ENCODE measurements around the gene SOBP.

Gene SOBP

DNA sequence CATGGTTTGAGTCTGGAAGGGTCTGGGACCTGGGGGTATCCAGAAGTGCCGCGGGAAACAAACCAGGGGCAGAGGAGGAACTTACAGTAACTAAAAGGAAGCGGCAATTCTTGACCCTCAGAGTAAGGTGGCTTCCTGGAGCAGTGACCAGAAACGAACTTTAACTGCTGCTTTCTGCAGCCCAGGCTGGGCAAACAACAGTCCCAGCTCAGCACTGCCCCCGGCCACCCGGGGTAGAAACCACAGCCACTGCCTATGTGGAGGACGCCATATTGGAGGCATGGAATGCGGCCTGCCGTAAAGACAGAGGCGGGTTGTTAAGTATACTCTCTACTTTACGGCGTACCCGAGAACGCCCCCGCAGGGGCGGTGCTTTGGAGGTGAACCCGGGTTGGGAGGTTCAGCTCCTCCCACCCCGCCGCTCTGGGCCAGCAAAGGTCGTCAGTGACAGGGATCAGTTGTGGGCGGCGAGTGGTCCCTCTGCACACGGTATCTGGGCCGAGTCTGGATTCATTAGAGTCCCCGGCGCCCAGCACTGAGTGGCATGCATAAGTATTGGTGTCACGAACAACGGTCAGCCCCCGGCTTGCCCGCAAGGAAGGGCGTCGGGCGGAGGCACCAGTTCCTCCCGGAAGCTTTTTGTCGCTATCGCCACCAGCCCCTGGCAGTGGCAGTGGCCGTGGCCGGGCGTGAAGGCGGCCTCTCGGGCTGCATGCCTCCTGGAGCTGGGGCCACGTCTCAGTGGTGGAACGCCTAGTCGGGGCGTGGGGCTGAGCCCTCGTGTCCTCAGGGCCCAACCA is 30.4 kb upstream of the SOBP start, which contains the start of gene PDSS2 (continued):
- TF ChIP-seq, protein P1, sequence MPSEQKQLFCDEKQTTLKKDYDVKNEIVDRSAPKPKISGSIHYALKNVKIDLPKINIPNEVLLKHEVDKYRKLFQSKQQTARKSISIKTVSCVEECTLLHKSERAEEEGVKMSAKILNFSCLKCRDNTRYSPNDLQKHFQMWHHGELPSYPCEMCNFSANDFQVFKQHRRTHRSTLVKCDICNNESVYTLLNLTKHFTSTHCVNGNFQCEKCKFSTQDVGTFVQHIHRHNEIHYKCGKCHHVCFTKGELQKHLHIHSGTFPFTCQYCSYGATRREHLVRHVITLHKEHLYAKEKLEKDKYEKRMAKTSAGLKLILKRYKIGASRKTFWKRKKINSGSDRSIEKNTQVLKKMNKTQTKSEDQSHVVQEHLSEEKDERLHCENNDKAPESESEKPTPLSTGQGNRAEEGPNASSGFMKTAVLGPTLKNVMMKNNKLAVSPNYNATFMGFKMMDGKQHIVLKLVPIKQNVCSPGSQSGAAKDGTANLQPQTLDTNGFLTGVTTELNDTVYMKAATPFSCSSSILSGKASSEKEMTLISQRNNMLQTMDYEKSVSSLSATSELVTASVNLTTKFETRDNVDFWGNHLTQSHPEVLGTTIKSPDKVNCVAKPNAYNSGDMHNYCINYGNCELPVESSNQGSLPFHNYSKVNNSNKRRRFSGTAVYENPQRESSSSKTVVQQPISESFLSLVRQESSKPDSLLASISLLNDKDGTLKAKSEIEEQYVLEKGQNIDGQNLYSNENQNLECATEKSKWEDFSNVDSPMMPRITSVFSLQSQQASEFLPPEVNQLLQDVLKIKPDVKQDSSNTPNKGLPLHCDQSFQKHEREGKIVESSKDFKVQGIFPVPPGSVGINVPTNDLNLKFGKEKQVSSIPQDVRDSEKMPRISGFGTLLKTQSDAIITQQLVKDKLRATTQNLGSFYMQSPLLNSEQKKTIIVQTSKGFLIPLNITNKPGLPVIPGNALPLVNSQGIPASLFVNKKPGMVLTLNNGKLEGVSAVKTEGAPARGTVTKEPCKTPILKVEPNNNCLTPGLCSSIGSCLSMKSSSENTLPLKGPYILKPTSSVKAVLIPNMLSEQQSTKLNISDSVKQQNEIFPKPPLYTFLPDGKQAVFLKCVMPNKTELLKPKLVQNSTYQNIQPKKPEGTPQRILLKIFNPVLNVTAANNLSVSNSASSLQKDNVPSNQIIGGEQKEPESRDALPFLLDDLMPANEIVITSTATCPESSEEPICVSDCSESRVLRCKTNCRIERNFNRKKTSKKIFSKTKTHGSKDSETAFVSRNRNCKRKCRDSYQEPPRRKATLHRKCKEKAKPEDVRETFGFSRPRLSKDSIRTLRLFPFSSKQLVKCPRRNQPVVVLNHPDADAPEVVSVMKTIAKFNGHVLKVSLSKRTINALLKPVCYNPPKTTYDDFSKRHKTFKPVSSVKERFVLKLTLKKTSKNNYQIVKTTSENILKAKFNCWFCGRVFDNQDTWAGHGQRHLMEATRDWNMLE (tag by site-specific recombination; conservative IDR thresholded peaks at IDR 0.05; ENCODE audit: low read depth): peak; percentile 33
- 0 out of 2 replicates have a peak, but pooled peaks have one; percentile 83 for TF ChIP-seq ZNF610 (tag by site-specific recombination; IDR thresholded peaks at IDR 0.05; ENCODE audit: borderline replicate concordance)
- peak; percentile 97; the same call in 1 of the 2 replicates for TF ChIP-seq ZNF501 (tag by site-specific recombination; IDR thresholded peaks at IDR 0.05)
- TF ChIP-seq, protein P2, sequence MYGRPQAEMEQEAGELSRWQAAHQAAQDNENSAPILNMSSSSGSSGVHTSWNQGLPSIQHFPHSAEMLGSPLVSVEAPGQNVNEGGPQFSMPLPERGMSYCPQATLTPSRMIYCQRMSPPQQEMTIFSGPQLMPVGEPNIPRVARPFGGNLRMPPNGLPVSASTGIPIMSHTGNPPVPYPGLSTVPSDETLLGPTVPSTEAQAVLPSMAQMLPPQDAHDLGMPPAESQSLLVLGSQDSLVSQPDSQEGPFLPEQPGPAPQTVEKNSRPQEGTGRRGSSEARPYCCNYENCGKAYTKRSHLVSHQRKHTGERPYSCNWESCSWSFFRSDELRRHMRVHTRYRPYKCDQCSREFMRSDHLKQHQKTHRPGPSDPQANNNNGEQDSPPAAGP (tag by site-specific recombination; IDR thresholded peaks at IDR 0.05): peak; percentile 61; the same call in 1 of the 2 replicates
- peak; percentile 83 for TF ChIP-seq ZFP37 (tag by site-specific recombination; IDR thresholded peaks at IDR 0.05)
- TF ChIP-seq, protein P3, sequence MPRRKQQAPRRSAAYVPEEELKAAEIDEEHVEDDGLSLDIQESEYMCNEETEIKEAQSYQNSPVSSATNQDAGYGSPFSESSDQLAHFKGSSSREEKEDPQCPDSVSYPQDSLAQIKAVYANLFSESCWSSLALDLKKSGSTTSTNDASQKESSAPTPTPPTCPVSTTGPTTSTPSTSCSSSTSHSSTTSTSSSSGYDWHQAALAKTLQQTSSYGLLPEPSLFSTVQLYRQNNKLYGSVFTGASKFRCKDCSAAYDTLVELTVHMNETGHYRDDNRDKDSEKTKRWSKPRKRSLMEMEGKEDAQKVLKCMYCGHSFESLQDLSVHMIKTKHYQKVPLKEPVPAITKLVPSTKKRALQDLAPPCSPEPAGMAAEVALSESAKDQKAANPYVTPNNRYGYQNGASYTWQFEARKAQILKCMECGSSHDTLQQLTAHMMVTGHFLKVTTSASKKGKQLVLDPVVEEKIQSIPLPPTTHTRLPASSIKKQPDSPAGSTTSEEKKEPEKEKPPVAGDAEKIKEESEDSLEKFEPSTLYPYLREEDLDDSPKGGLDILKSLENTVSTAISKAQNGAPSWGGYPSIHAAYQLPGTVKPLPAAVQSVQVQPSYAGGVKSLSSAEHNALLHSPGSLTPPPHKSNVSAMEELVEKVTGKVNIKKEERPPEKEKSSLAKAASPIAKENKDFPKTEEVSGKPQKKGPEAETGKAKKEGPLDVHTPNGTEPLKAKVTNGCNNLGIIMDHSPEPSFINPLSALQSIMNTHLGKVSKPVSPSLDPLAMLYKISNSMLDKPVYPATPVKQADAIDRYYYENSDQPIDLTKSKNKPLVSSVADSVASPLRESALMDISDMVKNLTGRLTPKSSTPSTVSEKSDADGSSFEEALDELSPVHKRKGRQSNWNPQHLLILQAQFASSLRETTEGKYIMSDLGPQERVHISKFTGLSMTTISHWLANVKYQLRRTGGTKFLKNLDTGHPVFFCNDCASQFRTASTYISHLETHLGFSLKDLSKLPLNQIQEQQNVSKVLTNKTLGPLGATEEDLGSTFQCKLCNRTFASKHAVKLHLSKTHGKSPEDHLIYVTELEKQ (tag by site-specific recombination; IDR thresholded peaks at IDR 0.05; ENCODE audit: borderline replicate concordance): peak; percentile 61; the same call in 1 of the 2 replicates
- TF ChIP-seq KLF9 (tag by site-specific recombination; IDR thresholded peaks at IDR 0.05; ENCODE audit: low read depth): peak; percentile 71; the same call in 1 of the 2 replicates
- TF ChIP-seq SCRT2 (tag by site-specific recombination; IDR thresholded peaks at IDR 0.05): 0 out of 2 replicates have a peak, but pooled peaks have one; percentile 3
- TF ChIP-seq ZNF324 (tag by site-specific recombination; IDR thresholded peaks at IDR 0.05): peak; percentile 28; the same call in 1 of the 2 replicates
- TF ChIP-seq ZNF221 (tag by site-specific recombination; IDR thresholded peaks at IDR 0.05; ENCODE audit: borderline replicate concordance): 0 out of 2 replicates have a peak, but pooled peaks have one; percentile 72
- TF ChIP-seq HOXC10 (CRISPR knock-in tag; IDR thresholded peaks at IDR 0.05): no peak
- TF ChIP-seq ZNF600 (tag by site-specific recombination; IDR thresholded peaks at IDR 0.05): peak; percentile 75
- peak; percentile 97 for TF ChIP-seq ZNF660 (tag by site-specific recombination; IDR thresholded peaks at IDR 0.05)
- TF ChIP-seq ZNF423 (tag by site-specific recombination; IDR thresholded peaks at IDR 0.05): no peak
- TF ChIP-seq ZNF473 (tag by site-specific recombination; IDR thresholded peaks at IDR 0.05): no peak
- TF ChIP-seq, protein P4, sequence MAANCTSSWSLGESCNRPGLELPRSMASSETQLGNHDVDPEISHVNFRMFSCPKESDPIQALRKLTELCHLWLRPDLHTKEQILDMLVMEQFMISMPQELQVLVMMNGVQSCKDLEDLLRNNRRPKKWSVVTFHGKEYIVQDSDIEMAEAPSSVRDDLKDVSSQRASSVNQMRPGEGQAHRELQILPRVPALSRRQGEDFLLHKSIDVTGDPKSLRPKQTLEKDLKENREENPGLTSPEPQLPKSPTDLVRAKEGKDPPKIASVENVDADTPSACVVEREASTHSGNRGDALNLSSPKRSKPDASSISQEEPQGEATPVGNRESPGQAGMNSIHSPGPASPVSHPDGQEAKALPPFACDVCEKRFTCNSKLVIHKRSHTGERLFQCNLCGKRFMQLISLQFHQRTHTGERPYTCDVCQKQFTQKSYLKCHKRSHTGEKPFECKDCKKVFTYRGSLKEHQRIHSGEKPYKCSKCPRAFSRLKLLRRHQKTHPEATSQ (tag by site-specific recombination; IDR thresholded peaks at IDR 0.05): peak; percentile 90
- TF ChIP-seq ZNF37A (tag by site-specific recombination; IDR thresholded peaks at IDR 0.05): no peak
- no peak for TF ChIP-seq ZNF19 (tag by site-specific recombination; IDR thresholded peaks at IDR 0.05; ENCODE audit: low read depth)
- TF ChIP-seq, protein P5, sequence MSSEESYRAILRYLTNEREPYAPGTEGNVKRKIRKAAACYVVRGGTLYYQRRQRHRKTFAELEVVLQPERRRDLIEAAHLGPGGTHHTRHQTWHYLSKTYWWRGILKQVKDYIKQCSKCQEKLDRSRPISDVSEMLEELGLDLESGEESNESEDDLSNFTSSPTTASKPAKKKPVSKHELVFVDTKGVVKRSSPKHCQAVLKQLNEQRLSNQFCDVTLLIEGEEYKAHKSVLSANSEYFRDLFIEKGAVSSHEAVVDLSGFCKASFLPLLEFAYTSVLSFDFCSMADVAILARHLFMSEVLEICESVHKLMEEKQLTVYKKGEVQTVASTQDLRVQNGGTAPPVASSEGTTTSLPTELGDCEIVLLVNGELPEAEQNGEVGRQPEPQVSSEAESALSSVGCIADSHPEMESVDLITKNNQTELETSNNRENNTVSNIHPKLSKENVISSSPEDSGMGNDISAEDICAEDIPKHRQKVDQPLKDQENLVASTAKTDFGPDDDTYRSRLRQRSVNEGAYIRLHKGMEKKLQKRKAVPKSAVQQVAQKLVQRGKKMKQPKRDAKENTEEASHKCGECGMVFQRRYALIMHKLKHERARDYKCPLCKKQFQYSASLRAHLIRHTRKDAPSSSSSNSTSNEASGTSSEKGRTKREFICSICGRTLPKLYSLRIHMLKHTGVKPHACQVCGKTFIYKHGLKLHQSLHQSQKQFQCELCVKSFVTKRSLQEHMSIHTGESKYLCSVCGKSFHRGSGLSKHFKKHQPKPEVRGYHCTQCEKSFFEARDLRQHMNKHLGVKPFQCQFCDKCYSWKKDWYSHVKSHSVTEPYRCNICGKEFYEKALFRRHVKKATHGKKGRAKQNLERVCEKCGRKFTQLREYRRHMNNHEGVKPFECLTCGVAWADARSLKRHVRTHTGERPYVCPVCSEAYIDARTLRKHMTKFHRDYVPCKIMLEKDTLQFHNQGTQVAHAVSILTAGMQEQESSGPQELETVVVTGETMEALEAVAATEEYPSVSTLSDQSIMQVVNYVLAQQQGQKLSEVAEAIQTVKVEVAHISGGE (tag by site-specific recombination; conservative IDR thresholded peaks at IDR 0.05; ENCODE audit: low read depth): peak; percentile 60
- peak; percentile 98 for TF ChIP-seq SP3 (tag by site-specific recombination; IDR thresholded peaks at IDR 0.05)

Measured in HEK293 (cell line).